Body of pancreas (tissue), 4 donors: Measurements from ENCODE around the gene GSDME.

Source experiments
- CTCF ChIP-seq, 7 experiments: fragments of 450-650 bp in 4 of 7; fragments of 200-600 bp in 3 of 7; sonication (generic) in 3 of 7; IDR thresholded peaks; one replicate each; pipeline ENCODE4 v1.5.1; 2016 to 2019; ENCODE audit warnings: antibody characterized with exemption in 7 of 7
- POLR2A ChIP-seq, 3 donors: fragments of 450-650 bp; IDR thresholded peaks; one replicate each; pipeline ENCODE4 v1.6.1; 2016; ENCODE audit warnings: antibody characterized with exemption in 3 of 3, mild to moderate bottlenecking in 2 of 3

DNA sequence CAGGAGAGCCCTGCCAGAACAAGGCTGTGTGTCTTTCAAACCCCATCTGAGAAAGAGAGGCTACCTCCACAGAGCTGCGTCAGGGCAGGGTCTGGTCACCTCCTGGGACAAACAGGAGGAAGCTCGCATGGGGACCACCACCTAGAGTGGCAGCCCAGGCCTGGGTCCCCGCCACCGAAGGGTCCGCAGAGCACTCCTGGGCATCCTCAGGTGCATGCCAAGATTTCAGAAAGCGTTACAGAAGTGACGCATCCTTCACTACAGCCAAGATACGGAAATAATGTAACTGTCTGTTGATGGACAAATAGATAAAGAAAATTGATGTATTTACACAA, 42.6 kb downstream of the GSDME start:
- TF ChIP-seq CTCF (IDR thresholded peaks at IDR 0.05) (no peak), POLR2A (IDR thresholded peaks at IDR 0.05) (no peak)
